HEK293 (cell line): ENCODE measurements around the gene AATK.

Experiments
- CTCF ChIP-seq: fragments of 450-650 bp; formaldehyde crosslinking; IDR thresholded peaks from 2 replicates; pipeline ENCODE4 v1.5.1; 2016; ENCODE audit warnings: missing biosample characterization, missing genetic modification characterization
- FEZF1 ChIP-seq: fragments of 450-650 bp; formaldehyde crosslinking; IDR thresholded peaks from 2 replicates; pipeline ENCODE4 v1.5.1; 2016; ENCODE audit warnings: missing biosample characterization, missing genetic modification characterization
- GLIS1 ChIP-seq: fragments of 450-650 bp; formaldehyde crosslinking; IDR thresholded peaks from 2 replicates; pipeline ENCODE4 v1.5.1; 2016; ENCODE audit warnings: missing biosample characterization, missing genetic modification characterization
- HOXA7 ChIP-seq: sonication (generic); formaldehyde crosslinking; IDR thresholded peaks from 2 replicates; pipeline ENCODE4 v1.8.1; 2022; ENCODE audit warnings: missing genetic modification reagents, borderline replicate concordance
- KLF1 ChIP-seq: fragments of 450-650 bp; formaldehyde crosslinking; IDR thresholded peaks from 2 replicates; pipeline ENCODE4 v1.5.1; 2016; ENCODE audit warnings: missing biosample characterization, missing genetic modification characterization
- KLF8 ChIP-seq: fragments of 450-650 bp; formaldehyde crosslinking; IDR thresholded peaks from 2 replicates; pipeline ENCODE4 v1.5.1; 2016; ENCODE audit warnings: missing biosample characterization, missing genetic modification characterization
- MYNN ChIP-seq: fragments of 450-650 bp; formaldehyde crosslinking; IDR thresholded peaks from 2 replicates; pipeline ENCODE4 v1.5.1; 2016; ENCODE audit warnings: missing biosample characterization, missing genetic modification characterization, borderline replicate concordance
- YY2 ChIP-seq: fragments of 450-650 bp; formaldehyde crosslinking; IDR thresholded peaks from 2 replicates; pipeline ENCODE4 v1.5.1; 2016; ENCODE audit warnings: missing biosample characterization, missing genetic modification characterization
- ZBTB48 ChIP-seq: fragments of 450-650 bp; formaldehyde crosslinking; IDR thresholded peaks from 2 replicates; pipeline ENCODE4 v1.5.1; 2016; ENCODE audit warnings: missing biosample characterization, missing genetic modification characterization
- ZNF132 ChIP-seq: fragments of 450-650 bp; formaldehyde crosslinking; IDR thresholded peaks from 2 replicates; pipeline ENCODE4 v1.5.1; 2017; ENCODE audit warnings: missing biosample characterization, missing genetic modification characterization, borderline replicate concordance
- ZNF175 ChIP-seq: fragments of 450-650 bp; formaldehyde crosslinking; IDR thresholded peaks from 2 replicates; pipeline ENCODE4 v1.5.1; 2016; ENCODE audit warnings: missing biosample characterization, missing genetic modification characterization
- ZNF18 ChIP-seq: fragments of 450-650 bp; formaldehyde crosslinking; IDR thresholded peaks from 2 replicates; pipeline ENCODE4 v1.5.1; 2016; ENCODE audit warnings: missing biosample characterization, missing genetic modification characterization
- ZNF24 ChIP-seq: fragments of 450-650 bp; formaldehyde crosslinking; IDR thresholded peaks from 2 replicates; pipeline ENCODE4 v1.5.1; 2016; ENCODE audit warnings: missing biosample characterization, missing genetic modification characterization
- ZNF391 ChIP-seq: fragments of 450-650 bp; formaldehyde crosslinking; IDR thresholded peaks from 2 replicates; pipeline ENCODE4 v1.5.1; 2016; ENCODE audit warnings: low read depth, missing biosample characterization, missing genetic modification characterization, borderline replicate concordance
- ZNF426 ChIP-seq: fragments of 450-650 bp; formaldehyde crosslinking; IDR thresholded peaks from 2 replicates; pipeline ENCODE4 v1.5.1; 2017; ENCODE audit warnings: missing biosample characterization, missing genetic modification characterization, mild to moderate bottlenecking, inconsistent platforms, moderate library complexity
- ZNF488 ChIP-seq: fragments of 450-650 bp; formaldehyde crosslinking; IDR thresholded peaks from 2 replicates; pipeline ENCODE4 v1.5.1; 2016; ENCODE audit warnings: missing biosample characterization, missing genetic modification characterization
- ZNF560 ChIP-seq: fragments of 450-650 bp; formaldehyde crosslinking; IDR thresholded peaks from 2 replicates; pipeline ENCODE4 v1.5.1; 2017; ENCODE audit warnings: missing biosample characterization, missing genetic modification characterization, borderline replicate concordance
- ZNF626 ChIP-seq: fragments of 450-650 bp; sonication (Bioruptor Pico); formaldehyde crosslinking; IDR thresholded peaks from 2 replicates; pipeline ENCODE4 v1.5.1; 2018; ENCODE audit warnings: missing biosample characterization, missing genetic modification characterization, inconsistent platforms
- ZNF704 ChIP-seq: fragments of 450-650 bp; formaldehyde crosslinking; IDR thresholded peaks from 2 replicates; pipeline ENCODE4 v1.5.1; 2016; ENCODE audit warnings: missing biosample characterization, missing genetic modification characterization
- ZNF776 ChIP-seq: fragments of 450-650 bp; formaldehyde crosslinking; IDR thresholded peaks from 2 replicates; pipeline ENCODE4 v1.5.0; 2017; ENCODE audit warnings: missing biosample characterization, missing genetic modification characterization, borderline replicate concordance
- ZNF837 ChIP-seq: fragments of 450-650 bp; formaldehyde crosslinking; IDR thresholded peaks from 2 replicates; pipeline ENCODE4 v1.5.1; 2016; ENCODE audit warnings: missing biosample characterization, missing genetic modification characterization
- ZSCAN16 ChIP-seq: fragments of 450-650 bp; formaldehyde crosslinking; IDR thresholded peaks from 2 replicates; pipeline ENCODE4 v1.5.1; 2016; ENCODE audit warnings: missing biosample characterization, missing genetic modification characterization
- ZSCAN23 ChIP-seq: fragments of 450-650 bp; formaldehyde crosslinking; IDR thresholded peaks from 2 replicates; pipeline ENCODE4 v1.5.1; 2016; ENCODE audit warnings: missing biosample characterization, missing genetic modification characterization
- TF ChIP-seq, protein P1 (sequence below): fragments of 450-650 bp; formaldehyde crosslinking; conservative IDR thresholded peaks from 2 replicates; pipeline ENCODE4 v1.5.1; 2016; ENCODE audit warnings: low read depth, missing biosample characterization, missing genetic modification characterization

Gene AATK

DNA sequence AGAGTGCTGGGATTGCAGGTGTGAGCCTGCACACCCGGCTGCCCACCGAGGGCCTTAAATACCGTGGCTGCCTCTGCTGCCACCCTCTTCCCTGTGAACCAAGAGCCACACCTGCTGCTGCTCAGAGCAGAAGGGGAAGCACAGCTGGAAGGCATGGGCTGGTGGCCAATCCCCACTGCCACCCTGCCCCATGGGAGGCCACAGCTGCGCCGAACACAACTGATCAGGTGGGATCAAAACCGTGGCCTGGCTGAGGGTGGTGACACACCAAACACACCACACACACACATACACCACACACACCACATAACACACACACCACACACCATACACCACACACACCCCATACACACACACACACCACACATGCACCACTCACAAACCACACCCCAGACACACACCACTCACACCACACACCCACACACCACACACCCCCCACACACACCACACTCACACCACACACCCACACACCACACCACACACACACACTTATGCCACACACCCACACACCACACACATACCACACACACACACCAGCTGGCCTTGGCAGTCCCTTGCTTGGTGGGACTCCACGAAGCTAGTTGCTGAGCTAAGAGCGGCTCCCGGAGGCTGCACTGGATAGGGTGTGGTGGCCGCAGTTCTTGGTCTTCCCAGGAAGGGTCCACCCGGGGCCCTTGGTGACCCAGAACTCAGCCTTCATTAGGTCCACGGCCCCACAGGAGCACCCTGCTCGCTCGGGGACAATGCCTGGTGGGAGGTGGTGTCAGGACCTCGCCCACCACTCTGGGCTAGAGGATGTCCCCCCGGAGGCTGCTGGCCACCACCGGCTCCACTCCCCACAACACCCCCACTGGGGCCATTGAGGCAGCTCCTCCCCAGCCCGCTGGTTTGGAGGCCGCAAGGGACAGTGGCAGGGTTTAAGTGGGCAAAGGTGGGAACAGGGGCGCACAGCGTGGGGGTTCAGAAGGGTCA, 41.9 kb upstream of the AATK start (continued):
- TF ChIP-seq, protein P1, sequence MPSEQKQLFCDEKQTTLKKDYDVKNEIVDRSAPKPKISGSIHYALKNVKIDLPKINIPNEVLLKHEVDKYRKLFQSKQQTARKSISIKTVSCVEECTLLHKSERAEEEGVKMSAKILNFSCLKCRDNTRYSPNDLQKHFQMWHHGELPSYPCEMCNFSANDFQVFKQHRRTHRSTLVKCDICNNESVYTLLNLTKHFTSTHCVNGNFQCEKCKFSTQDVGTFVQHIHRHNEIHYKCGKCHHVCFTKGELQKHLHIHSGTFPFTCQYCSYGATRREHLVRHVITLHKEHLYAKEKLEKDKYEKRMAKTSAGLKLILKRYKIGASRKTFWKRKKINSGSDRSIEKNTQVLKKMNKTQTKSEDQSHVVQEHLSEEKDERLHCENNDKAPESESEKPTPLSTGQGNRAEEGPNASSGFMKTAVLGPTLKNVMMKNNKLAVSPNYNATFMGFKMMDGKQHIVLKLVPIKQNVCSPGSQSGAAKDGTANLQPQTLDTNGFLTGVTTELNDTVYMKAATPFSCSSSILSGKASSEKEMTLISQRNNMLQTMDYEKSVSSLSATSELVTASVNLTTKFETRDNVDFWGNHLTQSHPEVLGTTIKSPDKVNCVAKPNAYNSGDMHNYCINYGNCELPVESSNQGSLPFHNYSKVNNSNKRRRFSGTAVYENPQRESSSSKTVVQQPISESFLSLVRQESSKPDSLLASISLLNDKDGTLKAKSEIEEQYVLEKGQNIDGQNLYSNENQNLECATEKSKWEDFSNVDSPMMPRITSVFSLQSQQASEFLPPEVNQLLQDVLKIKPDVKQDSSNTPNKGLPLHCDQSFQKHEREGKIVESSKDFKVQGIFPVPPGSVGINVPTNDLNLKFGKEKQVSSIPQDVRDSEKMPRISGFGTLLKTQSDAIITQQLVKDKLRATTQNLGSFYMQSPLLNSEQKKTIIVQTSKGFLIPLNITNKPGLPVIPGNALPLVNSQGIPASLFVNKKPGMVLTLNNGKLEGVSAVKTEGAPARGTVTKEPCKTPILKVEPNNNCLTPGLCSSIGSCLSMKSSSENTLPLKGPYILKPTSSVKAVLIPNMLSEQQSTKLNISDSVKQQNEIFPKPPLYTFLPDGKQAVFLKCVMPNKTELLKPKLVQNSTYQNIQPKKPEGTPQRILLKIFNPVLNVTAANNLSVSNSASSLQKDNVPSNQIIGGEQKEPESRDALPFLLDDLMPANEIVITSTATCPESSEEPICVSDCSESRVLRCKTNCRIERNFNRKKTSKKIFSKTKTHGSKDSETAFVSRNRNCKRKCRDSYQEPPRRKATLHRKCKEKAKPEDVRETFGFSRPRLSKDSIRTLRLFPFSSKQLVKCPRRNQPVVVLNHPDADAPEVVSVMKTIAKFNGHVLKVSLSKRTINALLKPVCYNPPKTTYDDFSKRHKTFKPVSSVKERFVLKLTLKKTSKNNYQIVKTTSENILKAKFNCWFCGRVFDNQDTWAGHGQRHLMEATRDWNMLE (tag by site-specific recombination), result no peak
- TF ChIP-seq ZNF776 (tag by site-specific recombination) (no peak), CTCF (no peak), ZNF426 (no peak), KLF1 (tag by site-specific recombination) (0 out of 2 replicates have a peak, but pooled peaks have one; percentile 12), ZNF704 (tag by site-specific recombination) (no peak), ZNF132 (no peak), ZNF560 (tag by site-specific recombination) (no peak), ZBTB48 (tag by site-specific recombination) (no peak), HOXA7 (no peak), GLIS1 (tag by site-specific recombination) (no peak), ZNF175 (tag by site-specific recombination) (no peak), ZNF18 (tag by site-specific recombination) (peak; percentile 28; the same call in 1 of the 2 replicates), ZSCAN16 (tag by site-specific recombination) (no peak), ZSCAN23 (tag by site-specific recombination) (no peak), MYNN (tag by site-specific recombination) (no peak), ZNF837 (tag by site-specific recombination) (no peak), YY2 (no peak), ZNF488 (tag by site-specific recombination) (no peak), KLF8 (tag by site-specific recombination) (0 out of 2 replicates have a peak, but pooled peaks have one; percentile 14), ZNF24 (tag by site-specific recombination) (no peak), FEZF1 (tag by site-specific recombination) (no peak), ZNF391 (tag by site-specific recombination) (no peak), ZNF626 (tag by site-specific recombination) (no peak)
